HG02885 (cell line): Measurements from ENCODE around the gene SLC18B1.

ENCODE experiments used
- ATAC-seq: cut with Tn5 transposase; IDR thresholded peaks from one replicate; pipeline ENCODE4 v1.9.1; 2021; ENCODE audit warnings: mild to moderate bottlenecking; ENCODE audit not compliant: unreplicated experiment, poor library complexity

The SLC18B1 gene

DNA sequence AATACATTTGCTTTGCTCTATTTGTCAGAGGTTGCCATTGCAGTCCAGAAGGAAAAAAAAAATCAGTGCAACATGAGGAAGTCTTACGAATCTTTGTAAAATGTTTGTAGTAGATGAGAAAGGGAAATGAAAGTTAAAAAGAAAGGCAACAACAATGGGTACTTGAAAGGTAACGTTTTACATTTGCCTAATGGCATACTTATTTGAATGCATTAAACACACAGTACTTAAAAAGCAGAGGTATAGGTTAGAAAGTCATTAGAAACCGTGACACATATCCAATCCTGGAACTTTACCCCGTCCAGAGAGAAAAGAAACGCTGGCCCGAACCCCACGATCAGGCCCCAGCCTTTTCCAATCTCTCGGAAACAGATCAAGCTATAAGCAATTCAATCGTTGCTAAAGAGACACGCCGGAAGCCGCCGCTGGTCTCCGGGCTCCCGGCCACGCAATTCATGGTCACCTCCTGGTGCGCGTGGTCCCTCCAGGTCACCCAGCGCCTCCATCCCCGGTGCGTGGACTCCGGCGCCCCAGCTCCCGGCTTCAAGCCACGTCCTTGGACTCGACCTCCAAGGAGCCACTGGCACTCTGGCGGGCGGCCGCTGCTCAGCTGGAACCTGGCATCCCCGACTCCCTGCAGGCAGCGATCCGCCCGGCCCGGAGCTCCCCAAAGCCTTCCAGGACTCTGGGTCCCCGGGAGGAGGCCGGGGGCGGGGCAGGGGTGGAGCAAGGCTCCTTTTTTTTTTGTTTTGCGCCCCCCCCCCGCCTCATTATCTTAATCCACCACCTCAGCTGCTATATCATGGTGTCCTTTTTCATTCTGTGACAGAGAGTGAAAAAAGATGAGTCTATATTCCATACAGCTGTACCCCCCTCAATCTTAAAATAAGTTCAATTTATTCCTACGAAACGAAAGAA, at the start of gene SLC18B1:
Gene SLC18B1 (minus strand): TSS at position 687 of the 918 bp plus-strand sequence. CDS start 181 bp downstream, at position 506.
- peak; percentile 57 for ATAC-seq

DNA sequence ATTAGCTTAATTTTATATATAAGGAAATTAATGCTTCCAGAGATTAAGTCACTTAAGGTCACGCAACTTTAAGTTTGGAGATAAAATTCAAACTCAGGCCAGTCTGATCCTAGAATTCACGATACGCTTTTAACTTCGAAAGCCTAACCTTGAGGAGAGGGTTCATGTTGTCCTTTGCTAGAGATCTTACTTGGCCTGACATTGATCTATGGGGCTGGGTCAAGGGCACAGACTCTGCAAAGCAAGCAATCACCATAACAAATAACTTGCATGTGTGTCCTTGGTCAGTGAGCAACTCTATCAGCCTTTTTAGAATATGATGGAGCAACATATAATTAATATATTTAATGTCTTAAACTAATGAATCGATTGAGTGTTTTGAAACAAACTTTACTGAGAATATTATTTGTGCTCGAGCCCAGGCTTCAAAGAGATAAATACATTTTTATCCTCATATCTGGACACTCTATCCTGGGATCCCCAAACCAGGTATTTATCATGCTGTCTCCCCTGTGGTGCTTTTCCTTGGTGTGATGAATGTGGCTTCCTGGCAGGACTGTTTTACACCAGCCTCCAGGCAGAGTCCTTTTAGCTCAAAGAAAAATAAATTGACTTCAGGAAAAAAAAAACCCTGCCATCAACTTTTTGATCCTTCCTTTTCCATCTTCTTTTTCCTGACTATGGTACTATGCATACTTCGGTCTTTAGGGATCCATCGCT, 45.0 kb upstream of the SLC18B1 start:
- no peak for ATAC-seq

DNA sequence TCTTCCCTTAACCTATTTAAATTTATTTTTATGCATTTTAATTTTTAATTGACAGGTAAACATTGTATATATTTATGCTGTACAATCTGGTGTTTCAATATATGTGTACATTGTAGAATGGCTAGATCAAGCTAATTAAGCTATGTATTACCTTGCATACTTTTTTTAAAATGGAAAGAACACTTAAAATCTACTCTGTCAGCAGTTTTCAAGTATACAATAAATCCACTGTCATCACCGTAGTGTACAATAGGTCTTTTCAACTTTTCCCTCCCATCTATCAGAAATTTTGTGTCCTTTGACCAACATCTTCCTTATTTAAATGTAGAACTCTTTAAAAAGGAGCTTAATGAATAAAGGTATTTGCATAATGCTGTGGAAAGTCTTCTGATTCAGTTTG, 43.5 kb upstream of the SLC18B1 start:
- no peak for ATAC-seq

DNA sequence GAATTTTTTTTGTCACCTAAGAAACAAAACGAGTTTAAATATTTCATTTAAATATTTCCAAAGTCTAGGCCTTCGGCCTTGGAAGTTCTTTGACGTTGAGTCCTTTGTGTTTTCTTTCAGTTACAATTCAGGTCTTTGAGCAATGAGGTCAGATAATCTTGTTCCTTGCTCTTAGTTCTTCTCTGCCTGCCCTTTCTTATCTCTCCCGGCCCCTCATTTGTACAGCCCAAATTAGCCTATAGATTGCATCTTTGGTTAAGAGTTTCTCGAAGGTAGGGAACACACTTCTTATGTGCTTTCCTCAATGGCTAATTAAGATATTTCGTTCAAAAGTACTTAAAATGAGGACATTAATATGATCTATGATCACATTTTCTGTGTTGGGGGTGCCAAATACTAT, 34.5 kb upstream of the SLC18B1 start:
- no peak for ATAC-seq

GRCh38 chr6:132830334-132830751, 31.9 kb upstream of the SLC18B1 start:
- ATAC-seq: peak; percentile 52

- no peak for ATAC-seq
These were observed 22.4 kb upstream of the SLC18B1 start for GRCh38 chr6:132820629-132821381.

- no peak for ATAC-seq
These were observed 21.1 kb upstream of the SLC18B1 start for GRCh38 chr6:132819405-132820161.

DNA sequence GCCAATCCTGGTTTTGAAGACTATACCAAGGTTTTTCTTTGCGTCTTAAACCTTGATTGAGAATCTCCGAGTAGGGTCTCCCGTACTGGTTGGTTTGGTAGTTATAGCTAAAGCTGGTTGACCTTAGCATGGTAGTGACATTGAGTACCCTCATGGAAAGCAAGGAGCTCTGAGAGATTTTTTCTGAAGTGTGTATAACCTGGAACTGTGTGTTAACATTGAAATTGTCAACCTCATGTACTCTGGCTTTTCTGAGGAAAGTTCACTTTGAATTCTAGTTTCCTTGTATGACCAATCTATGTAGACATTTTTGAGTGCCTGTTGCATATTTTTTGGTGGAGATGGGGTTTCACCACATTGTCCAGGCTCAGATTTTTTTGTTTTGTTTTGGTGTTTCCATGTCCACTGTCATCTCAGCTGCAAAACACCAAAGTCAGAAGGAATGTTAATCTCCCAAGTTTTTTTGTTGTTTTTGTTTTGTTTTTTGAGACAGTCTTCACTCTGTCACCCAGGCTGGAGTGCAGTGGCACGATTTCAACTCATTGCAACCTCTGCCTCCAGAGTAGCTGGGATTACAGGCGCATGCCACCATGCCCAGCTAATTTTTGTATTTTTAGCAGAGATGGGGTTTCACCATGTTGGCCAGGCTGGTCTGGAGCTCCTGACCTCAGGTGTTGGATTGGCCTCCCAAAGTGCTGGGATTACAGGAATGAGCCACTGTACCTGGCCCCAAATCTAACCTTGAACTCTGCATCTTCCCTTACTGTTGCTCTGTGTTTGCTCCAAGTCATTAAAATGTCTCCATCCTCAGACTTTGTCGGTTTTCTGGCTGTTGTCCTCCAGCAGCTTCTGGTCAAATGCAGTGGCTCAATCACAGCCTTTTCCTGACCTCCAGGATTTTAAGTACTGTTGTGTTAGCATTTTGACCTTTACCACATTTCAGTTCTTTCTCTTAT, 20.2 kb upstream of the SLC18B1 start:
- ATAC-seq: no peak

DNA sequence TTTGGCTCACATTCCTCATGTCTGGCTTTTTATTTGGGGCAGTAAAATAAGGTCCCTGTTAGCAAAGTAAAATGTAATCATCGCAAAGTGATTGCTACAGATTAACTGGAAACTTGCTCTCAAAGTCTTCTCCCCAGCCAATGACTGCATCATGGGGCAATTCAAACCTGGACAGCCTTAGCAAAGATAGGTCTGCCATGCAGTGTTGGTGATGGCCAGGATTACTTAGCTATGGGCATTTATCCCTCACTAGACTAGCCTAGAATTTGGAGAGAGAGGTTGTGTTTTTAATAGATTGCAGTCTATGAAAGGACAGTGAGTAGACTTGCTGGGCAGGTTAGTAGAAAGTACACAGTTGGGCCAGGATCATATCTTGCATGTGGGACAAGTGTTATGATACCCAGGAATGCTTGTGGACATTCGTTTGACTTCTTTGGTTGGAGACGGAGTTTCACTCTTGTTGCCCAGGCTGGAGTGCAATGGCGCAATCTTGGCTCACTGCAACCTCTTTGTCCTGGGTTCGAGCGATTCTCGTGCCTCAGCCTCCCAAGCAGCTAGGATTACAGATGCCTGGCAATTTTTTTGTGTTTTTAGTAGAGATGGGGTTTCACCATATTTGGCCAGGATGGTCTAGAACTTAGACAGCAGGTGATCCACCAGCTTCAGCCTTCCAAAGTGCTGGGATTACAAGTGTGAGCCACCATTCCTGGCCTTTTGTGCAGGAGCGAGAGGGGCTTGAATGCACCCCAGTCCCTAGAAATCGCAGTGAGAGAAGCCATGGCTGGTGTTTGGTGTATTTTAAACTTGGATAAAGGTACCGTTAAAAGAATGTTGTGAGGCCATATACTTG, 19.3 kb upstream of the SLC18B1 start:
- ATAC-seq: no peak

GRCh38 chr6:132816660-132817059, 18.2 kb upstream of the SLC18B1 start:
- no peak for ATAC-seq

GRCh38 chr6:132814716-132815570, 16.5 kb upstream of the SLC18B1 start:
- ATAC-seq: peak; percentile 9

DNA sequence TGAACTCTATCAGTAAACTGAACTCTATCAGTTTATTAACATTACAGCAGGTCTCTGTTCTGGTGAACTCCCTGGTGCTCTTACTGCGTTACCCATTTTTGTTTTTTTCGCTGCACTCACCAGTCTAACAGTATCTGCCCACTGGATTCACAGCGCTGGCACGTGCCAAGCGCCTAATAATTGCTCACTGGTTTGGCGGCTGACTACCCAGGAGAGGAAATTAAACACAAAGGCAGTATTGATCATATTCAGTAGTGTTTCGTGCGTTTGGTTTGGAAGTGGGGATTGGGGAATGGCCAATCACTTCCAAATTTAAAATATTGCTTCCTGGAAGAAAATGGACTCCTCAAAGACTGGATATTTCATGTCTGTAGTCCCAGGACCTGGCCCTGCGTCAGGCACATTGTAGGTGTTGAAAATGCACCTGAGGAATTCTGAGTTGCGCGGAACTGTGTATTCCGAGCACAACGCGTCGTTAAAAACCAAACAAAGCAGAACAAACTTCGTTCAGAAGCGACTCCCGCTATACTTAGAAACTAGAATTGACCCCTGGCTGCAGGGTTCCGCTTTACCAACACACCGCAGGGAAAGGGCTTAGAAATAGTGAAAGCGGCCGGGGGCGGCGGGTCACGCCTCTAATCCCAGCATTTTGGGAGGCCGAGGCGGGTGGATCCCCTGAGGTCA, 14.9 kb upstream of the SLC18B1 start:
- peak; percentile 33 for ATAC-seq

DNA sequence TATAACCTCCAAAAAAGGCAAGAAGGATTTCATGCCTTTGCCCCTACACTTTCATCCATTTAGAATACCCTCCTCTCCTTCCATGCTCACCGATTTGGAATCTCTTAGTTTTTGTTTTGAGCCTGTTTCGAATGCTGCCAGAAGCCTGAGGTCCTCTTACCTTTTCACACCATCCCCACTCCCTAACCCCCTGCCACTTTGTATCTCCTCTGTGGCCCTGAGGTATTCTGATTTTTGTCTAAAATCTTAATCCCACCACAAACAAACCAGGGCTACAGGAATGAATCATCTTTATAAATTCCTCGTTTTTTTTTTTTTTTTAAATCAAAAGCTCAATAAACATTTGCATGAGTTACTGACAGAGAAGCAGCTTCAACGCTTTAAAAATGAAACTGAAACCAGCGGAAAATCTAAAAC, 14.3 kb upstream of the SLC18B1 start:
- ATAC-seq: peak; percentile 14

DNA sequence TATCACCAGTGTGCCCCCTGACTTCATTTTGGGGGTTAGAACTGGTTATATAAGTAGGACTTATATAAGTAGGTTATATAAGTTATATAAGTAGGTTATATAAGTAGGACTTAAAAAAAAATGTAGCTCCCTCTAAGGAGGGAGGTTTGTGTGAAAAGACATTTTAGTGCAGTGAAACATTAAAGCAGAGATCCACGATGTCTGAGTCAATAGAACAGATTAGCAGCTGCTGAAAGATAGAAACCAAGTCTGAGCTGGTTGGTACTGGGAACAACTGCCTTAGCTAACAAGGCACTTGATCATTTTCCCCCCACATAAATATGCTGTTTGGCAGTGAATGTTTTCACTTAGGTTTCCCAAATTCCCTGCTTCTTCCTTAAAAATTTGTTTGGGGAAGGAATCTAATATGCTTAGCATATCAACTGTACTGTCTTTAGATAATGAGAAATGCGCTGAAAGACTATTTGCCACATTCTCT, 13.9 kb upstream of the SLC18B1 start:
- ATAC-seq: no peak

GRCh38 chr6:132811276-132811675, 12.8 kb upstream of the SLC18B1 start:
- no peak for ATAC-seq

GRCh38 chr6:132805548-132805947, 7.1 kb upstream of the SLC18B1 start:
- no peak for ATAC-seq
